ENCODE measurements around the gene ROBO1.

The ROBO1 gene

DNA sequence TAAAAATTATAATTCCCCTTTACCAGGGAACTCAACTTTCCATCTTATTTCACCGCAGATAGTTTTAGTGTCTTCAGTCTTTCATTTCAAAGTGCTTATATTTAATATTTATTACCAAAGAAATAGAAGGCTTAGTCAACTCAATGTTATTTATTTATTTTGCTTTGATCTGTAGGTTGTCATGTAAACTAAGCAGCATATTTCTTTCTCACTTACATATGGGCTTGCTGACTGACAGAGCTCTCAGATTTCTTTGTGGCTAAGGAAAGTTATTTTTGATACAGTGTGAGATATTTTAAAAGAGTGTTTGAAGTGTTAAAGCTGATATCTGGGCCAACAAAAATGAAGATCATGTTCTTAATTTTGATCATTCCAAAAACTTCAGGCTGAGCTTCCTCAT, 331.4 kb downstream of the ROBO1 start:
- no peak for DNase-seq

DNA sequence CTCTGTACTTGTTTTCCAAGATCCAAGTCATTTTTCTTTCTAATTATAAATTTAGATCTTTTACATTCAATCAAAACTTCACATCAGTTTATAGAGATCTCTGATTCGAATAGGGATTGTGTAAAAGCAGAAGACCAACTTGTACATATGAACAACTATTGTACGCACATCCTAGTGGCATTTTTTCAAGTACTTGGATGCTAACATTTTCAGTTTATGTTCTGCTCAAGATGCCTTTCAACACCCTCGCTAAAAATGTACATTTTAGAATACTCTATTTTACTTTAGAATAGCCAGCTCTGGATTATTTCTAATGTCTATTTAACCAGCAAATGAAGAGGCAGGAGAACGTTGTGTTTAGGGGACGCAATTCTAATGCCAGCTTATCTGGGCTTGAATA, 340.7 kb downstream of the ROBO1 start:
- no peak for DNase-seq

DNA sequence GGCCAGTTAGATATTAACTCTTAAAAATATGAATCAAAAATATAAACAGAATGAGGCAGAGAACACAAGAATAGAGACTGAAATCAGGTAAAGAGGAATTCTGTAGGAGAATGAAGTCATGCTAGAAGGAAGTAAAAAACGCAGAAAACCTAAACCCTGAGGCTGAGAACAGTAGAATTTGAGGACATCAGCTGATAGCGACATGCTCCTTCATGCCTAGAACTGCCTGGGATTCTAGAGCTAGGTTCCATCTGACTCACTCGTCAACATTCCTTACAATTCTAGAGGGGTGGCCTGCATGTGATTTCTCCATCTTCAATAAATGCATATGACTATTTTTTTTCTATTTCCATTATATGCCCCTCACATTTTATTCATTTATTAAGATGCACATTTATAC, 343.0 kb downstream of the ROBO1 start:
- DNase-seq = no peak

DNA sequence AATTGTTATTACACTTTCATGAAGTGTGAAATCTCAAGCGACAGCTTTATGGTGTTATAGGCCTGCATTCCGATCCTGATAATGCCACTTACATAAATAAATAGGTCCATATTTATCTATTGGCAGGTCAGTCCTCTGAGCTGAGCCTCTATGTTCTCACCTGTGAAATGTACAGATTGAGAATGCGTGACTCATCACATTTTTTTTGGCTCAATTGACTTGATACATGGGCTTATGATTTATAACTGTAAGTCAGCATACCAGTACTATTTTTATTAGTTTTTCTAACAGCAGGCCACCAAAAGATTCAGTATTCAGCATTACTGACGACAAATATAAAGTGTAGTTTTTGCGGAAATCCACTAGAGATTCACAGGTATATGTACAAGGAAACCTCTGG, 344.4 kb downstream of the ROBO1 start:
- no peak for DNase-seq

DNA sequence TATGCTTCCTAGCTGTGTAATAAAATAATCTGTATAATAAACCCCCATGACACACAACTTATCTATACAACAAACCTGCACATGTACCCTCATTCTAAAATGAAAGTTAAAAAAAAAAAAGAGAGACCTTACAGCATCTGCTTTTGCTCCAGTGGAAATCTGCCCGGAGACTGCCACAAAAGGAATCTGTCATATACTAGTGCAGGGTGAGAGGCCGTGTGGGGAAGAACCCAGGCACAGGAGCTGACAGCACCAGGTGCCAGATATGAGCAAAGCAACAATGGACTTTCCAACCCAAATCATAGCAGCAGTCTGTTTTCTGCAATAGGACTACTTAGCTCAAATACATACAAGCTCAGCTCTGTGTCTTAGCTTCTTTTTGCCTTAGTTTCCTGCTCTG, 346.5 kb downstream of the ROBO1 start:
- no peak for DNase-seq

DNA sequence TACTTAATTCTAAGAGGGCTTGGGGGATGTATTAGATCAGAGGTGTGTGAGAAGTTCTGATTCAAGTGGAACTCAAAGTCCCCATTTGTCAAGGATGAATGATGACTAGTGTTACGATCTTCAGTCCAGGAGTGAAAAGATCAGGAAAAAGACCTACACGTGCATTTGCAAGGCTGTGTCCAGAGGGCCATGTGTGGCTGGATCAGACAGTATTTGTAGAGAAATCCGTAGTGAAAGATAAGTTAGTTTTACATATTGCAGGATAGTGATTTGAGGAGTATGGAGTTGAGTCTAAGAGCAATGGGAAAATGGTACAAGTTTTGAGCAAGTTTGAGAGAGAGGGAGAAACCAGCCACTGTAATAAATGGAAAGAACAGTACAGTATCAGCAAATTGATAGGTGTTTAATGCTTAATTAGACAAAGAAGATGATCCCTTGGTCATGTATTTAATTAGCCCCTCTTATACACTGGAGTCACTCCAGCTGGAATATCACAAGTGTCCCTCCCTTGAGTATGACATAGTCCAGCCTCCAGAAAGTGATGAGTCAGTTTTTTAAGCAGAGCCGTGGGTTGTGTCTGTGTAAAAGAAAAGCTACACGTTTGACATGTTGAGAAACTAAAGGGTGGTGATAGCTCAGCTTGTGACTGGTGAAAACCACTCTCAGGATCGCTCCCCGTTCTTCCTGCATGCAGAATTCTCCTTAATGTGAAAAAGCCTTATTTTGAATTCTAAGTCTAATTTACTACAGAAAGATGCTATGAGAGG, 348.8 kb downstream of the ROBO1 start:
- DNase-seq = no peak

DNA sequence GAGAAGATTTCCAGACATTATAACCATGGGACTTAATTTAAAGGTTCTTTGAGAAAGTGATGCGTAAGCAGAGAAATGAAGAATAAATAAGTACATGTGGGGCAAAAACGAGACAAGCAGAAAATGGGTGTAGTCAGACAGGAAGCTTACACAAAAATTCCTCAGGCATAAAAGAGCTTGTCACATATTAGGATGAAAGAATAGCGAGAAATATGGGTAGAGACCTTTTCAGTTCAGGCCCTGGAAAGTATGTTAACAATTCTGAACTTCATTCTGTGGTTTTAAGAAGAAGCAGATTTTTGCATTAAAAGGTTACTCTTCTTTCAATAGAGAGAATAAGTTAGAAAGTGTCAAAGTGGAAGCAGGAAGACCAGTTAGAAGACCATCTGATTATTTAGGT, 352.4 kb downstream of the ROBO1 start:
- no peak for DNase-seq

DNA sequence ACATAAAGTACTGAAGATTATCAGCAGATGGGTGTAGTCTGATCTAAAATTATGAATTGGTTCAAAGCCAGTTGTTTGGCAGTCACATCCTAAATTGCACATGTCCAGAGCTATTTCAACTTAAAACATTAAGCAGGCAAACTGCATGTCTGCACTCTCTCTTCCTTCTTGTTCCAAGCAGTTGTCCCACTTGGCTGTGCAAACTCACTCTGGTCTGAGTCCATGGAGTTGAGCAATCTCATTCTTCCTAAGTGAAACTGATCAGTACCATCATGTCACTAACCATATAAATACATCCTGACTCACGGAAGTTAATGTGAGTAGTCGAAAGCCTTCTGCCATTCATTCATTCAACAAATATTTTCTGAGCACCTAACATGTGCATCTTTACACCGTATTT, 353.0 kb downstream of the ROBO1 start:
- no peak for DNase-seq

DNA sequence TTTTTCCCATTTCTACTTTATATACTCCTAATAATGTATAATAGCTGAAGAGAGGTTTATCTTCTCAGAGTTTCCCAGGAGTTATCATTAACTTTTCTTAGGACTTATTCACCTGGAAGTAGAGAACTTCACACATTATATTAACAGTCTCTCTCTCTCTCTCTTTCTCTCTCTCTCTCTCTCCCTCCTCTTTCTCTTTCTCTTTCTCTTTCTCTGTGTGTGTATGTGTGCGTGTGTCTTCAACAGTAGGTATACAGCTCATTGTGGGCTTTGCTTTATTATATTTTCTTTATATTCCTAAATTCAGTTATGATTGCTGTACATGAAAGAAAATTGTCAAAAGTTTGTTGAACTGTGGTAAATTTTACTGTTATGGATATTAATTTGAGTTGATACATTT, 353.8 kb downstream of the ROBO1 start:
- DNase-seq = no peak

DNA sequence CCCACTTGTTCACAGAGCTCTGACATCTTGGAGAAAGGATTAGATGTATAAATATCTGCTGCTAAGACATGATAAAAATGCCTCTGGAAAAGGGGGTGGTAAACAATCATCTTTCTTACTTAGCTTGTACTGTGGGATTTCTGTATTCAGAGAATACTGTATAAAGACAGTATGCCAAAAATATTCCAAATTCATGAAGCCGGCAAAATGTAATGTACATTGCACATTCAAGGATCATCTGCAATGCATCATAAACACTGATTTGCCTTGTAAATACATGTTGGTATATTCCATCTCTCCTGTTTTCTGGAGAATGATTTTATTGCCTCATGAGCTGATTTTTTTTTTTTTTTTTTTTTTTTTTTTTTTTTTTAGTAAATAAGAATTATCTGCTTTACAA, 355.3 kb downstream of the ROBO1 start:
- no peak for DNase-seq

DNA sequence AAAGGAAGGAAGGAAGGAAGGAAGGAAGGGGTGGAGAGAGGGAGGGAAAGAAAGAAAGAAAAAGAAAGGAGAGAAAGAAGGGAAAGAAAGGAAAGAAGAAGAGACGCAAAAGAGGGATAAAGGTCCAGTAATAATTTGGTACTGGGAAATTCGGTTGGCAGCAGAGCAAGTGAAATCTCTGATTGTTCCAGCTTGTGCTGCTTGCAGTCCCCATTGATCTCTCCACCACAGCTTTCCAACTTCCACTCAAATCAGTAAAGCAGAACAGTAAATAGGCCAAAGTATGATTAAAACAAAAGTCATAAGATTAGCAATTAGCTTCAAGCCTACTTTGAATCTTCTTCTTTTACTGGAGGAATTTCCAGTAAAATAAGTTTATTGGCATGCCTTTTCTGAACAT, 357.2 kb downstream of the ROBO1 start:
- no peak for DNase-seq

DNA sequence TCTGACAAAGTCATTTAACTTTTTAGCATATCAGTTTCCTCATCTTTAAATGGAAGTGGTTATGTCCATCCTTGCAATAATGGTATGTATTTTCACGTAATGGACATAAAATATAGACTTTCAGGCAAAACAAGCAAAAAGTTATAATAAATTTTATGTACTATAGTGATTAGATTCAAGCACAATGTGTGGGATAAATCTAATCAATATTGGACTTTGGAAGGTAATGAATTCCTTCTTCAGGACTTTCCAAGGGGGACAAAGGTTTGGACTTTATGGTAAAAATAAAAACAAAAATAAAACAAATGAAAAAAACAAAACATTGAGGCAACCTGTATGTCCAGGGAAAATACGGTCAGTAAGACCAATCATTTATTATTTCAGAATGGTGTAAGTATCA, 357.7 kb downstream of the ROBO1 start:
- no peak for DNase-seq

DNA sequence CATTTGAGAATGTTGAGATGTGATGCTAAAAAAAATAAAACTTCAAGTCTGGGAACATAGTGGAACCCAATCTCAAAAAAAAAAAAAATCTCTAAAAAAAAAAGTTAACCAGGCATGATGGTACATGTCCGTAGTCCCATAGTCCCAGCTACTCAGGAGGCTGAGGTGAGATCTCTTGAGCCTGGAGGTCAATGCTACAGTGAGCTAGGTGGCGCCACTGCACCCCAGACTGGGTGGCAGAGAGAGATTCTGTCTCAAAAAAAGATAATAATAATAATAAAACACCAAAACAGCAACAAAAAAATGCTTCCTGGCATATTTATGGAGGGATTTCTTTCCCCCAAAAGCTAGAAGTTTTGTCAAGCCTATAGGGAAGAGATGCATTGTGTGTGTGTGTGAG, 361.6 kb downstream of the ROBO1 start:
- DNase-seq = no peak

DNA sequence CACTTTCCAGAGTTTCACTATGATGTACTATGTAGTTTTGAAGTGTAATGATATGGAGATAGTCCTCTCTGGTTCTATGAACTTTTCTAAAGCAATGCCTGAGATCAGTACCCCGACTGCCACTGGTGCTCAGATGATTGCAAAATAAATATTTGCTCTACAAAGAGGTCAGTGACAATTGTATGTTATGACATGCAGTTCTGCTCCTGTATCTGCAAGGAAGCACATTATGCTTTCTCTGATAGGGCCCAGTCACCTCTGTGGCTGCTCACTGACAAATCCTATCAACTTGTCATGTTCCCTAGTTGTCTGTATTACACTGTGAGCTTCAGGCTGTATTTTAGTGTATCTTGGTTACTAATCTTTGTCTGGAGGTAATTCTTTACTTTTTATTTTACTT, 362.6 kb downstream of the ROBO1 start:
- no peak for DNase-seq

DNA sequence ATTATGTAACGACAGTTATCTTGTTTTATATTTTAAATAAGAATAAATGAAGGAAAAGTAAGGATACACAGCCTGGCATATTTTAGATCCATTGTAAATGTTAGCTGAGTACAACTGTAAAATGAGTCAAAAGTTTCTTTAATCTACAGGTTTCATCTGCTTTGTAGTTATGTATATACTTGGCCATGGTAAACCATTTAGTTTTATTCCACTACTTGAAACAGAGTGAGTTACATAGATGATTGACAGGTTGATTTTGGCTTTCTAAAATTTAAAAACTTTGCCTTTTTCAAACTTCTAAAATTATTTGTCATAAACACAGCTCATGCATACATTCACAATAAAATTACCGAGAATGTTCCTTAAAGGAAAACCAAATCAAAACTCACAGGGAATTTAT, 371.2 kb downstream of the ROBO1 start:
- no peak for DNase-seq

DNA sequence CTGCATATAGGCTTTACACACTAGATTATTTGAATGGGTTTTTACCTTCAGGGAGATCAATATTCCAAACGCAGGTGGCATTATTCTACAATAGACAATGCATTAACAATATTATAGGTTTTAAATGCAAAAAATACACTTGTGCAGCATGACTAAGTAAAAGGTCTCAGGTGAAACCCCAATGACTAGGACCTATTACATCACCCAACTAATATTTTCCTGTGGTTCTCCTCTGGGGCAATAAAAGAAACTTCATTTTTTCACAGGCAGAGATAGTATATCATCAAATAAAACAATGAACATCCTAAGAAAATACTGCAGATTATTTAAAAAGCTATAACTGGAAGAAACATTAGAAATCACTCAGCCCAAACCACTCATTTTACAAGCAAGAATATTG, 375.3 kb downstream of the ROBO1 start:
- DNase-seq = no peak

DNA sequence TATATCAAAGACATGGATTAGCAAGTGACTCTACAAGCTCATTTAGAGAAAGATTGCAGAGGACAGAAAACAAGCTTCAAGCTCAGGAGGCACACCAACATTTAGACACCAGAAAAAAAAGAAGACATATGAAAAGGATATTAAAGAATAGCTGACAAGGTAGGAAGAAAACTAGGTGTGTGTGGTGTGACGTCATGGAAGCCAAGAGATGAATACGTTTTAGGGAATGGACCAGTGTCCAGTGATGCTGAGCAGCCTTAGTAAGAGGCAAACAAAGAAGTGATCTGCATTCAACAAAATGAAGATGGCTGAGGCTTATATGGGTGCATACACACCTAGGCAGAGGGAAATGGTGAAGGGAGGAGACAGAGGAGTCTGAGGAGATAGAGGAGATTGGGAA, 377.4 kb downstream of the ROBO1 start:
- DNase-seq = no peak

DNA sequence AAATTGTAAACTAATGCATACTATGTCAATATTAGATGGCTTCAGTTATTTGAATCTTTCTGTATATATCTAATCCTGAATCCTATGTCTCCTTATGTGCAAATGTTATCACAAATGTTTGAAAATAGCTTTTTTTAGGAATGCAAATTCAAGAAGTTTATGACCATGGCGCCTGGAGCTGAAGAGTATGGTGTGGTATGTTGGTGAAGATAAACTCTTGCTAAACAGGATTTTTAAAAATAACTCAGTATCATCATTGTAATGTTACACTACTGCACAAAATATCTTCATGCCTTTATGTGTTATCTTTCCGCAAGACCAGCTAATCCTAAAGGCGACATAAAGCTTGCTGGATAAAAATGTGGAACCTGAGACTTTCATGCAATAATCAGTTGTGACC, 382.6 kb downstream of the ROBO1 start:
- DNase-seq = no peak

DNA sequence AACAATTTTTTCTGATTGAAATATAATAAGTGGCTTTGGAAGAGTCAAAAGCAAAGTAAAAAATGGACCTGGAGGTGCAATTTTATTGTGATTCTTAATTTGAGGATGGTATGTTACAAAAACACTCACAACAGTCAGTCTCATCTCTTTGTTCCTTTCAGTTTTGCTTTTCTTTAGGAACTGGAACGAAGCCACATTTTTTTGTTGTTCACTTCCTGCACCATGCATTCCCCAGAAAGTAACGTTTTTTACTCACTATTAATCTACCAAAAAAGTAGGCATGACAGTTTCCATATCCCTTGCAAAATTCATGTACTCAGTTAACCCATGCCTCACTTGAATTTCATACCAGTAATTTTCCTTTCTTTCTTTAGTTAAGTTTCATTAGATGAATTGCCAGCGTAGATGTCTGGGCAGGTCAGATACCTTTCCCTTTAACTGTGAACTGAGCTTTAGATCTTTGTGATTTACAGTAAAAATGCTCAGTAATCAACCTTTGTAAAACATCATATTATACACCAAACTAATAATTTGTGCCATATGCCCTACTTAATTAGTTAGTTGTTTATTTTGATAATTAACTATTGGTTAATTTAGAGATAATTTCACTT, 384.3 kb downstream of the ROBO1 start:
- no peak for DNase-seq

DNA sequence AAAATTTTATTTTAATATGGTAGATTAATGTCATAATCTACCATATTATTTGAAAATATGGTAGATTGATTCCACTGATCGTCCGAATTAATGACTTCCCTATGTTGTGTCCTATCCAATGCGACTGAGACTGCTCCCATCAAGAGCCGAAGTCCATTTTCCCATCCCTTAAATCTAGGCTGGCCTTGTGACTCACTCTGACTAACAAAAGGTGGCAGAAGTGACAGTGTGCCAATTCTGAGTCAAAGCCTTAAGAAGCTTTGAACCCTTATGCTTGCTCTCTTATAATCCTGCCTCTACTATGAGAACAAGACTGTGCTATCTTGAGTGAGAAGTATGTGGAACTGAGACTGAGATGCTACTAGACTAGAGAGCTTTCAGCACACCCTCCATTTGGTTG, 387.2 kb downstream of the ROBO1 start:
- DNase-seq = no peak

DNA sequence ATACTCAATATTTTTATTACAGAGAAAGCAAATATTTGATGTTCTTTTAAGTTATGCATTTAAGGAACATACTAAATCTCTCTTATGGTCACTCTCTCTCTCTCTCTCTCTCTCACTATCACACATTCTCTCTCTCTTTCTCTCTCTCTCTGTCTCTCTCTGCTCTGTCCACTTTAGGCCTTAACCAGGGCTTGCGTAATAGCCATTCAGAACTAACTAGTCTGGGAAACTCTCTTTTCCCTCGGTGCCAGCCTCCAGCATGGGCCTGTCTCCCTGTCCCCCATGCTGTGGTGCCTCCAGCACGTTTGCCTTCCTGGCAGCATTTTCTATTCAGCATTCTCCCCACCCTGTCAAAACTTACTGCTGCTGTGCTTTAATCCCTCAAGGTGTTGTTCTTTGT, 389.7 kb downstream of the ROBO1 start:
- DNase-seq = no peak

DNA sequence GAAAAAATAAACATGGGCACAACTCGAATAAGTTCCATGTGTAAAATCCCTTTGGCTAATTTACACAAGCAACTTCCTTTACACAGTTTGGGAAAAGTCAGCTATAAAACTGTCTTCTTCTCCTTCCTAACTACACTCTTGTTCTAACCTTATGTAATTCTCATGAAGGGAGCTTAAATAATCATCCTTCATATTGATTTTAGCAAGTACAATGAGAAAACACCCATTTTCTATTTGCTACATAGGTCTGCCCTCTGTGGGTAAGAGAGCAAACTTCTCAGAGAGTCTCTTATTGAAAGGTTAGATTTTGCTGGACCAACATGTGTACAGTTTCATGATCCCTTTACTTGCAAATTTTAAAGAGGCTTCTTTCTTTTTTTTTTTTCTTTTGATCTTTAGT, 398.5 kb downstream of the ROBO1 start:
- no peak for DNase-seq

DNA sequence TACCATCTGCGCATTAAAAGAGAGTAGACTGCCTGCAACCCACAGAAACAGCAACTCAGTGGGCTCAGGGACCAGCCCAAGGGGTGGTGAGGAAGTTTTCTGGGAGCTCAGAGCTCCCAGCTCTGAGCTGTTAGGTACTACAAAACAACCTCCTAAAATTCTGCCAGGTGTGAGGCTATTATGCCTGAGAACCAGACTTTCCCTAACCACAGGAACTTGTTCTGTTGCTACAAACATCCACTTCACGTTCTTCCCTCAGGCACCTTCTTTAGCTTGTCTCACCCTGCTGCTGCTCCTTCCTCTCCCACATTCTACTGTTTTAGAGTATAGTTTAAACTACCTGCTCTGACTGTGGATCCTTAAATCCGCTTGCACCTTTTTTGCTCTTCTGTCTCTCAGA, 399.4 kb downstream of the ROBO1 start:
- DNase-seq = no peak

DNA sequence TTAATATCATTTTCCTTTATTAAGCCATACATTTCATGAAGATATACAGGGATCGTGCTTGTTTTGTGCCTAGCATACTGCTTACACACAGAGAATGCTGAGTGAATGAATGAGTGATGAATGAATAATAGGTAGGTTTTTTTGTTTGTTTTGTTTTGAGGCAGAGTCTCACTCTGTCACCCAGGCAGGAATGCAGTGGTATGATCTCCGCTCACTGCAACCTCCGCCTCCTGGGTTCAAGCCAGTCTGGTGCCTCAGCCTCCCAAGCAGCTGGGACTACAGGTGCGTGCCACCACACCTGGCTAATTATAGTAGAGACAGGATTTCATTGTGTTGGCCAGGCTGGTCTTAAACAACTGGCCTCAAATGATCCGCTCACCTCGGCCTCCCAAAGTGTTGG, 400.0 kb downstream of the ROBO1 start:
- DNase-seq = no peak

DNA sequence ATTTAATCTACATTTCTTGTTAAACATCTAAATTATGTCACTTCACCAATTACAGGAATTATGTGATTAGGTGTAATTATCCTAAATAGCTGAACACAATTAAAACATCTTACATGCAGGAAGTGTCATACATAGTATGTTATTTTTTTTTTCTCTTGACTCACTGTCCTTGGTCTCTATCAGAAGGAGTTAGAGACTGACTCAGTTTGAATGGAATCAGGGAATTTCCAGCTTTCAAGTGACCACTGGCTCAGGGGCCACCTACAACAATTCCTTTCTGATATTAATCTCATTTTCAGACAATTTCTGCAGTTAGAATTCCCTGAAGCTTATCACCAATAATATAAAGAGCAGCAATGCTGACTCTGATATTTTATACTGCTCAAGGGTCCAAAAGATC, 400.7 kb downstream of the ROBO1 start:
- DNase-seq = no peak
